Esophagus muscularis mucosa (tissue), 4 donors: ENCODE results near the gene USP6. TPM values are rescaled to one million over a fixed set of nuclear protein-coding genes. Genes with fewer than 3 reads are reported as not detected.
"Not testable (repeated sequence)": the region's sequence is repeated elsewhere in the genome, so short reads cannot be mapped to it uniquely, and the experiment has no call there.

Experiments used
- DNase-seq: peaks from one replicate; pipeline ENCODE4 v3.0.0-alpha.2; 2017; ENCODE audit errors: extremely low spot score
- H3K27ac ChIP-seq, 4 donors: fragments of 200-600 bp; sonication (generic); replicated peaks in 1 of 4; 1 replicate in 3 of 4; 2 replicates in 1 of 4; pipeline ENCODE4 v1.5.1; 2016 to 2019; ENCODE audit warnings: mild to moderate bottlenecking in 1 of 4
- H3K27me3 ChIP-seq, 4 donors: fragments of 200-600 bp; sonication (generic); one replicate each; pipeline versions ENCODE4 v1.5.1 to v1.6.0; 2016 to 2019
- H3K36me3 ChIP-seq, 4 donors: fragments of 200-600 bp; sonication (generic); one replicate each; pipeline ENCODE4 v1.5.1; 2016 to 2019
- H3K4me1 ChIP-seq, 4 donors: fragments of 200-600 bp; sonication (generic); one replicate each; pipeline ENCODE4 v1.5.1; 2016 to 2019
- H3K4me3 ChIP-seq, 4 donors: fragments of 200-600 bp; sonication (generic); 1 replicate in 2 of 4; 2 replicates in 2 of 4; pipeline ENCODE4 v1.5.1; 2016 to 2019; ENCODE audit warnings: mild to moderate bottlenecking in 4 of 4, moderate library complexity in 1 of 4
- H3K9me3 ChIP-seq, 4 donors: fragments of 200-600 bp; sonication (generic); 1 replicate in 3 of 4; 2 replicates in 1 of 4; pipeline ENCODE4 v1.5.1; 2016 to 2019
- EP300 ChIP-seq: sonication (generic); formaldehyde crosslinking; IDR thresholded peaks from one replicate; pipeline ENCODE4 v1.6.1; 2017; ENCODE audit warnings: antibody characterized with exemption
- POLR2A ChIP-seq: fragments of 450-650 bp; IDR thresholded peaks from one replicate; pipeline ENCODE4 v1.6.1; 2017; ENCODE audit warnings: antibody characterized with exemption, moderate library complexity, mild to moderate bottlenecking, low read depth
- POLR2AphosphoS5 ChIP-seq, 2 donors: sonication (generic); formaldehyde crosslinking; IDR thresholded peaks; one replicate each; pipeline ENCODE4 v1.6.1; 2017; ENCODE audit warnings: antibody characterized with exemption in 2 of 2
- WGBS: methylation state at CpG from one replicate; pipeline ENCODE4 v1.1.5; 2018; 5-methylcytosine and 5-hydroxymethylcytosine counted together
- intact Hi-C: fragments of 100-400 bp; cut with DNase I; formaldehyde crosslinking; loops from one replicate; pipeline ENCODE4 v1.15.1; 2023
- small RNA-seq, 3 donors: library from RNA; depleted of rRNA; stranded (forward); fragments of <200 nt; gene quantifications; one replicate each; pipeline ENCODE3, GENCODE V24; 2016
- total RNA-seq, 4 donors: library from RNA; depleted of rRNA; stranded (reverse); fragments of >200 nt; gene quantifications; one replicate each; pipeline versions ENCODE4 v1.1.0 to v1.2.1, GENCODE V29; 2016
- TF ChIP-seq, protein P1 (sequence below), 3 experiments: fragments of 200-600 bp in 2 of 3; fragments of 450-650 bp in 1 of 3; sonication (generic) in 2 of 3; IDR thresholded peaks; one replicate each; pipeline ENCODE4 v1.5.1; 2017 to 2019; ENCODE audit warnings: antibody characterized with exemption in 3 of 3, mild to moderate bottlenecking in 2 of 3, moderate library complexity in 1 of 3

USP6 gene
- total RNA-seq, 4 donors from 2014 or later, result 0.06 to 2.9 (median 0.33) TPM; not detected in 1

DNA sequence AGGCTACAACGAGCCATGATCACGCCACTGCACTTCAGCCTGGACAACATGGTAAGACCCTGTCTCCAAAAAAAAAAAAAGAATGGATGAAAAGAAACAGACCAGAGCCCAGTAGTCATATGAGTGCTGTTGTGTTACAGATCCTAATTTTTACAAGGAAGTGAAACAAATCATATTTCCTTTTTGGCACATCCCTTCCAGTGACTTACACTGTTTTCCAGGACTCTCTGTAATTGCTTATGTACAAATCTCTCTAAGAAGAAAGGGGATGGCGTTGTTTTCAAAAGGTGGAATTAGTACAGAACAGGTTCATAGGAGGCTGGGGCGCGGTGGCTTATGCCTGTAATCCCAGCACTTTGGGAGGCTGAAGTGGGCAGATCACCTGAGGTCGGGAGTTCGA lies 95.6 kb downstream of the USP6 start:
- H3K4me1 ChIP-seq, result no peaks in the 10 kb centered on the region

DNA sequence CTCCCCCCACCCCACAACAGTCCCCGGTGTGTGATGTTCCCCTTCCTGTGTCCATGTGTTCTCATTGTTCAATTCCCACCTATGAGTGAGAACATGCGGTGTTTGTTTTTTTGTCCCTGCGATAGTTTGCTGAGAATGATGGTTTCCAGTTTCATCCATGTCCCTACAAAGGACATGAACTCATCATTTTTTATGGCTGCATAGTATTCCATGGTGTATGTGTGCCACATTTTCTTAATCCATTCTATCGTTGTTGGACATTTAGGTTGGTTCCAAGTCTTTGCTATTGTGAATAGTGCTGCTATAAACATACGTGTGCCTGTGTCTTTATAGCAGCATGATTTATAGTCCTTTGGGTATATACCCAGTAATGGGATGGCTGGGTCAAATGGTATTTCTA lies 101.7 kb downstream of the USP6 start:
- 99% methylated on average over 5 of the region's 5 CpGs for WGBS
- H3K4me3 ChIP-seq, H3K9me3 ChIP-seq, H3K27me3 ChIP-seq, intact Hi-C loops, H3K27ac ChIP-seq, H3K4me1 ChIP-seq, DNase-seq: not testable (repeated sequence)
- H3K36me3 ChIP-seq, result peaks cover 0 to 59% (median 29%) of the 10 kb centered on the region in 4 donors

More for the DNA sequence above, 95.6 kb downstream of the USP6 start:
- TF ChIP-seq POLR2AphosphoS5 (IDR thresholded peaks at IDR 0.05), result no peak
- no peak for TF ChIP-seq EP300
- TF ChIP-seq POLR2A, result no peak
- TF ChIP-seq, protein P1, sequence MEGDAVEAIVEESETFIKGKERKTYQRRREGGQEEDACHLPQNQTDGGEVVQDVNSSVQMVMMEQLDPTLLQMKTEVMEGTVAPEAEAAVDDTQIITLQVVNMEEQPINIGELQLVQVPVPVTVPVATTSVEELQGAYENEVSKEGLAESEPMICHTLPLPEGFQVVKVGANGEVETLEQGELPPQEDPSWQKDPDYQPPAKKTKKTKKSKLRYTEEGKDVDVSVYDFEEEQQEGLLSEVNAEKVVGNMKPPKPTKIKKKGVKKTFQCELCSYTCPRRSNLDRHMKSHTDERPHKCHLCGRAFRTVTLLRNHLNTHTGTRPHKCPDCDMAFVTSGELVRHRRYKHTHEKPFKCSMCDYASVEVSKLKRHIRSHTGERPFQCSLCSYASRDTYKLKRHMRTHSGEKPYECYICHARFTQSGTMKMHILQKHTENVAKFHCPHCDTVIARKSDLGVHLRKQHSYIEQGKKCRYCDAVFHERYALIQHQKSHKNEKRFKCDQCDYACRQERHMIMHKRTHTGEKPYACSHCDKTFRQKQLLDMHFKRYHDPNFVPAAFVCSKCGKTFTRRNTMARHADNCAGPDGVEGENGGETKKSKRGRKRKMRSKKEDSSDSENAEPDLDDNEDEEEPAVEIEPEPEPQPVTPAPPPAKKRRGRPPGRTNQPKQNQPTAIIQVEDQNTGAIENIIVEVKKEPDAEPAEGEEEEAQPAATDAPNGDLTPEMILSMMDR (IDR thresholded peaks at IDR 0.05), result no peak
- intact Hi-C loops, result no loop called here
- no peak overlapping the region for H3K4me3 ChIP-seq
- 95% methylated on average over 7 of the region's 7 CpGs for WGBS
- peak overlapping the region in 1 of 4 donors; percentile 48 for H3K27ac ChIP-seq
- DNase-seq, result no peak
- H3K27me3 ChIP-seq, result no peaks in the 10 kb centered on the region
- H3K9me3 ChIP-seq, result no peaks in the 10 kb centered on the region
- peaks cover 0 to 50% (median 25%) of the 10 kb centered on the region in 4 donors for H3K36me3 ChIP-seq

DNA sequence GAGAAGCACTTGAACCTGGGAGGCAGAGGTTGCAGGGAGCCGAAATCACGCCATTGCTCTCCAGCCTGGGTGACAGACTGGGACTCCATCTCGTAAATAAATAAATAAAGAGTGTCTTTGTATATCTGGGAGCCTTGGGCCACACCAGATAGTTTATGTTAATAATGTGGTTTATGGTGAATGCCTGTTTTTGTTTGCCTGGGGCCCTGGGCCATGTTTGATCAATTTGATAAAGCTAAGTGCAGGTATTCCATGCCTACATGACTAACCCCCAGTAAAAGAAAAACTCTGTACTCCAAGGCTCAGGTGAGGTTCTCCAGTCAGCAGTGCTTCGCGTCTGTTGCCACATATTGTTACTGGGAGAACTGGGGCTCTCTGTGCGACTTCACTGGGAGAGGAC lies 103.7 kb downstream of the USP6 start:
- H3K27ac ChIP-seq, result no peak overlapping the region
- H3K27me3 ChIP-seq, result no peaks in the 10 kb centered on the region
- intact Hi-C loops, result no loop called here
- H3K9me3 ChIP-seq, result no peaks in the 10 kb centered on the region
- no peak overlapping the region for H3K4me3 ChIP-seq
- TF ChIP-seq, protein P1 (IDR thresholded peaks at IDR 0.05), result no peak
- TF ChIP-seq EP300 (no peak), POLR2A (no peak), POLR2AphosphoS5 (IDR thresholded peaks at IDR 0.05) (no peak)
- WGBS, result 86% methylated on average over 6 of the region's 6 CpGs
- H3K4me1 ChIP-seq, result peaks cover 0 to 5% (median 1%) of the 10 kb centered on the region in 4 donors
- peaks cover 0 to 69% (median 41%) of the 10 kb centered on the region in 4 donors for H3K36me3 ChIP-seq
- DNase-seq, result no peak

DNA sequence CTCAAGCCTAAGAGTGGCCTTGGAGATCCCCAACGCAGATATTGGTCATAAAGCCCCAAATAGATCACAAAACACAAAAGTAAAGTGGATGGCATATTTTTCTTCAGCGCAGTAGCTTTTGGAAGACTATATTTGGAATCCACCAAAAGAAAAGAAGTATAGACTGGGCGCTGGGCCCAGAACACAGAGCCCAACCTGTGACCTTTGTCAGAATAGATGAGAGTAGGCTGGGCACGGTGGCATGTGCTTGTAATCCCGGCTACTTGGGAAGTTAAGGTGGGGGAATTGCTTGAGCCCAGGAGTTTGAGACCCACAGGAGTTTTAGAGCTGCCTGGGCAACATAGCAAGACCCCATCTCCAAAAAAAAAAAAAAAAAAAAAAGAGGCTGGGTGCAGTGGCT lies 104.2 kb downstream of the USP6 start:
- TF ChIP-seq POLR2AphosphoS5 (IDR thresholded peaks at IDR 0.05) (no peak), POLR2A (no peak), EP300 (no peak)
- TF ChIP-seq, protein P1 (IDR thresholded peaks at IDR 0.05), result no peak
- Histone ChIP-seq H3K9me3 (no peaks in the 10 kb centered on the region), H3K27me3 (no peaks in the 10 kb centered on the region), H3K4me1 (peaks cover 0 to 5% (median 1%) of the 10 kb centered on the region in 4 donors), H3K4me3 (no peak overlapping the region), H3K36me3 (peaks cover 0 to 69% (median 41%) of the 10 kb centered on the region in 4 donors), H3K27ac (no peak overlapping the region)
- DNase-seq, result no peak
- WGBS, result 71% methylated on average over 5 of the region's 5 CpGs
- intact Hi-C loops, result no loop called here

DNA sequence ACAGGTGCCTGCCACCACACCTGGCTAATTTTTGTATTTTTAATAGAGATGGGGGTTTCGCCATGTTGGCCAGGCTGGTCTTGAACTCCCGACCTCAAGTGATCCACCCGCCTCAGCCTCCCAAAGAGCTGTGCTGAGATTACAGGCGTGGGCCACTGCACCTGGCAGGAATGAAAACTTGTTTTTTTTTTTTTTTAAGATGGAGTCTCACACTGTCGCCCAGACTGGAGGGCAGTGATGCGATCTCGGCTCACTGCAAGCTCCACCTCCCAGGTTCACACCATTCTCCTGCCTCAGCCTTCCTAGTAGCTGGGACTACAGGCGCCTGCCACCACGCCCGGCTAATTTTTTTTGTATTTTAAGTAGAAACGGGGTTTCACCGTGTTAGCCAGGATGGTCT lies 106.1 kb downstream of the USP6 start:
- H3K27me3 ChIP-seq, DNase-seq, intact Hi-C loops, H3K4me1 ChIP-seq, H3K27ac ChIP-seq, H3K9me3 ChIP-seq, H3K4me3 ChIP-seq: not testable (repeated sequence)
- peaks cover 2 to 64% (median 29%) of the 10 kb centered on the region in 4 donors for H3K36me3 ChIP-seq
- 95% methylated on average over 12 of the region's 12 CpGs for WGBS

Small RNA genes lying within 50 kb of the gene (small RNA-seq; reads per million reads assigned to genes)
- 0 reads per million in 3 donors for gene AC012146.4

Other genes with a start within 250 kb of the USP6 start
- 1 to 10 TPM in 2 of 4 donors, under 1 TPM in 2; 0.32 to 1.5 (median 0.88) TPM for gene C17orf107, start 216.5 kb upstream of the USP6 start, total RNA-seq
- gene CHRNE, start 212.9 kb upstream of the USP6 start, total RNA-seq, result 1 to 10 TPM in 1 of 4 donors, under 1 TPM in 2, not detected in 1; 0.13 to 1.2 (median 0.63) TPM
- under 1 TPM in 1 of 4 donors, not detected in 3; 0.33 TPM for gene GP1BA, start 183.8 kb upstream of the USP6 start, total RNA-seq
- gene SLC25A11, start 176.0 kb upstream of the USP6 start, total RNA-seq, result 10 to 100 TPM; 38.8 to 73.4 (median 55.5) TPM
- 10 to 100 TPM; 59.8 to 96.3 (median 69.5) TPM for gene RNF167, start 175.8 kb upstream of the USP6 start, total RNA-seq
- 1,000 to 10,000 TPM; 1,019 to 1,635 (median 1,341) TPM for gene PFN1, start 167.5 kb upstream of the USP6 start, total RNA-seq
- 1 to 10 TPM; 1.2 to 7.2 (median 2.1) TPM for gene ENO3, start 164.9 kb upstream of the USP6 start, total RNA-seq
- 10 to 100 TPM; 45.5 to 74.7 (median 63.6) TPM for gene SPAG7, start 148.2 kb upstream of the USP6 start, total RNA-seq
- gene CAMTA2, start 128.4 kb upstream of the USP6 start, total RNA-seq, result 10 to 100 TPM; 24.0 to 48.2 (median 28.4) TPM
- gene INCA1, start 118.5 kb upstream of the USP6 start, total RNA-seq, result 1 to 10 TPM; 1.3 to 4.6 (median 3.0) TPM
- gene KIF1C, start 118.1 kb upstream of the USP6 start, total RNA-seq, result 100 to 1,000 TPM; 157 to 251 (median 187) TPM
- not detected for gene SLC52A1, start 80.6 kb upstream of the USP6 start, total RNA-seq
- gene ZFP3, start 37.6 kb upstream of the USP6 start, total RNA-seq, result 1 to 10 TPM; 4.1 to 6.2 (median 5.3) TPM
- 10 to 100 TPM in 2 of 4 donors, 1 to 10 TPM in 2; 8.4 to 12.5 (median 10.8) TPM for gene ZNF232, start 4.2 kb upstream of the USP6 start, total RNA-seq
- gene ZNF594, start 75.8 kb downstream of the USP6 start, total RNA-seq, result 10 to 100 TPM in 2 of 4 donors, 1 to 10 TPM in 2; 7.5 to 13.3 (median 9.6) TPM
- 1 to 10 TPM in 3 of 4 donors, under 1 TPM in 1; 0.42 to 4.0 (median 1.3) TPM for gene SCIMP, start 118.8 kb downstream of the USP6 start, total RNA-seq
- gene RABEP1, start 166.3 kb downstream of the USP6 start, total RNA-seq, result 10 to 100 TPM; 39.5 to 49.7 (median 43.1) TPM